Fibroblast of upper back skin (primary cell): ENCODE measurements around the gene WWOX.
A peak's percentile ranks its signal among the peaks of the same experiment; 100 is the strongest.

Experiments used
- DNase-seq: peaks from one replicate; pipeline ENCODE4 v3.0.0-alpha.2; 2013

The WWOX gene

GRCh38 chr16:78483124-78483992, 383.9 kb downstream of the WWOX start:
- DNase-seq: no peak

DNA sequence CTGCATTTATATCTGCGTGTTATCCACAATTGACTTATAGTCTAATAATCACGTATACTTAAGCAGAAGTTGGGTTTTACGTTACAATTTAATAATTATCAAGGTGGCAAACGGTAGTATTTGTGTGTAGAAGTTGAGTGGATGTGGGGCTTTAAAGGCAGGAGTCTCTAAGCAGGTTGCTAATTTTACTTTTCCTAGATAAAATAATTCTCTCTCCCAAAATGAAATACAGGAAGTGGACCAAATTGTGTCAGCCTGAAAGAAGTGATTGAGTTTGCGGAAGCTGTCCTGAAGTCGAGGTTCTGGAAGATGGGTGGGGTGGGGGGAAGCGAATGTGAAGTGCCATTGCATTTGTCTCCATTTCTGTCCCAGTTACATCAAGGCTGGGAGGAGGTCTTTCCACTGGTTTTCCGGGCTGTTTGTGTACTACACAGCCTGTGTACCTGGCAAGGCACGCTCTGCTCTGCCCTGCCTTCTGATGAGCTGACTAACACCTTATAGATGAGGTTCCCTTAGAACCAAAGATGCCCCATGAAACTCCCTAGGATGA, 385.1 kb downstream of the WWOX start:
- no peak for DNase-seq

DNA sequence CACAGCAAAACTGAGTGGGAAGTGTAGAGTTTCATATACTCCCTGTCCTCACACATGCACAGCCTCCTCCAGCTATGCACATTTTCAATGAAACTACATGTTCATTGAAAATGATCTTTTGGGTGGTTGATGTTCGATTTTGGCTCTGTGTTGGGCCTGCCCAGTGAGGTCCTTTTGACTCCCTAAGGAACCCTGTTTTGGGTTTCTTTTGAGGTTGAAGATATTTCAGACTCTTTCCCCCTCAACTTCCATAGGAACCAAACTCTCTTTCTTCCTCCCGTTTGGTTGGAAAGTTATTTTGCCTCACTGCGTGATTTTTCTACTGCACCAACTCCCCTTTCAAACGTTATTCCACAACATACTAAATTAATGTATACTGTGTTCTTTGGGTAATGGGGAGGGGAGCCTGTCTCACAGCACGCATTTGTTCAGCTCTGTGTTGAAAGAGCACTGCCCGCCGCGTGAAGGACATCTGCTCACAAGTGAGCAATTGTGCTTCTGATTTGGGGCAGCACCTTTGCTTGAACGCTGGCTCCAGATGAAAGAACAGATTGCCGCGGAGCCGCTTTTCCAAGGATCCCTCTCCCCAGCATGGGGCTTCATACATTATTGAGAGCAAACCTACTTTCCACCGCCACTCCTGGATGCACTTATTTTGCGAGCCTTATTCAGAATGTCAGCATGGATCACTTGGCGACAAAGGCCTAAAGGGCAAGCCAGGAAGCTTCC, 385.9 kb downstream of the WWOX start:
- no peak for DNase-seq

- DNase-seq: no peak
Observed at GRCh38 chr16:78485917-78486257, 386.4 kb downstream of the WWOX start.

- DNase-seq: no peak
Observed at GRCh38 chr16:78487471-78487870, 388.0 kb downstream of the WWOX start.

- DNase-seq: no peak
Observed at GRCh38 chr16:78489072-78489471, 389.6 kb downstream of the WWOX start.

GRCh38 chr16:78489631-78490030, 390.2 kb downstream of the WWOX start:
- no peak for DNase-seq

DNA sequence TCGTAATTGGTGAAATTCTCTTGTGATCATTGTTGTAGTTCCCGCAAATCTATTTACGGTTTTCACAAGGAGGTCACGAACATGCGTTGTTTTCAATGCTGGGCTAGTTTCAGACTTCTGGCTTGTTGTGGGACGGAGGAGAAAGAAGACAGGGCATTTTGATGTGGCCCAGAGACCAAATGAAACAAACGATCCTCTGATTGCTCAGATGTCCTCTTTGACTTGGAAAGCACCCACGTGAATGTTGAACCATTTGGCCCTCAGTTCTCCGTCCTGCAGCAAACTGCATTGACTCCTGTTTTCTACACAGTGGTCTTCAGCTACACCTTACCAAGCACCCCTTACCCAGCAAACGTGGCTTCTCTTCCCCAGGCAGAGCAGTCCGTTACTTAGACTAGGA, 391.0 kb downstream of the WWOX start:
- DNase-seq: no peak

DNA sequence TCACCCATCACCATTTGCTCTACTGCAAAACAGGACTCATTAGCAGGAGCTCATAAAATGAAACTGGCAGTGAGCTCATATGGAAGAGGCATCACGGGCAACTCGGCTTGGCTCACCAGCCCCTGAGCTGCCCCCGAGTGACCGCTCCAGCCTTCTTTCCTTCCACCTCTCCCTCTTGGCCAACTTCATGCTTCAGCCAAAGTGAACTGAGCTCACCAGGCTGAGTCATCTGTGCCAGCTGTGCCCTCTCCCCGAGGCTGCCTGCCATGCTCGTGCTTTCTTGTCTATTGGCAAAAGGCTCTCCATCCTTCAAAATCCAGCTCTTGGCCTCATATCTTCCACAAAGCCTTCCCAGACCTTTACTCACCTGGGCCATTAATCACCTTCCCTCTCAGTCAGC, 391.4 kb downstream of the WWOX start:
- no peak for DNase-seq

- no peak for DNase-seq
Observed at GRCh38 chr16:78493573-78493972, 394.1 kb downstream of the WWOX start.

DNA sequence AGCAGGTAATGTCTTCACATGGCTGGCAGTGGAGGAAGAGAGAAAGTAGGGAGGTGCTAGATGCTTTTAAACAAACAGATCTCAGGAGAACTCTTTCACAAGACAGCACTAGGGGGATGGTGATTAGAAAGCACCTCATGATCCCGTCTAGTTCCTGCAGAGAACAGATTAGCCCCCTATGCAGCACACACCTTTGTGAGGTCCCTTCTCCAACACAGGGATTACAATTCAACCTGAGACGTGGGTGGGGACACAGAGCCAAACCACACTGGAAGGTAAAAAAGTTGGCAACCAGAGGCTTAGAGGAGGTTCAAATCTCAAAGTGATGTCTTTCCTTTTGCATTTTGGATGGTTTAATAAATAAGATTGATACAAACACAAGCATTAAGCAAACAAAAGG, 394.7 kb downstream of the WWOX start:
- DNase-seq: no peak

- no peak for DNase-seq
Observed at GRCh38 chr16:78494674-78495073, 395.2 kb downstream of the WWOX start.

GRCh38 chr16:78496189-78496588, 396.7 kb downstream of the WWOX start:
- no peak for DNase-seq

GRCh38 chr16:78499399-78499798, 399.9 kb downstream of the WWOX start:
- DNase-seq: no peak

DNA sequence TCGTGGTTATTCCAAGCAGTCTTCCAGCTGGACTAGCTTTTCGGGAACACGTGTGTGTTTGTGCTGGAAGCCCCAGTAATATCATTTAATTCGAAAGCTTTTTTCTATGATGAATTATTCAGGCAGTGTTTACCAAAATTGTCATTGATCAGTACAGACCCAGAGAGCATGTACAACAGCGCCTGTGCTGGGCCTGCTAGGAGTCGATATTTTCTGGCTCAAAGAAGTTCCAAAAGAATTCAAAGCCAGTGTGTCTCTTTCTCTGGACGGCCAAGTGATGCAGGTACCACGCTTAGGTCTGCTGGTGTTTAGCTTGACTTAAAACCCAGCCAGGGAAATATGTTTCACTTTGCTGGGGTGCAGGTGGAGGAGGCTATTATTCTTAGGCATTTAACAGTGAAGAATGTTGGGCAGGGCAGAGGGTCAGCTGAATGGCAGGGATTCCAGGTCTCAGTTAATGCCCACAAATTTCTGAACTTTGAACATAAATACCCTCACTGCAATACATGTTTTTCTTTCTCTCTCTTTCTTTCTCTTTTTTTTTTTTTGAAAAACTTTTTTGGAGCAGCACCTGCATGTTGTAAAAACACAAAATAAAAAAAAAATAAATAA, 401.3 kb downstream of the WWOX start:
- DNase-seq: no peak

- DNase-seq: no peak
Observed at GRCh38 chr16:78501744-78502143, 402.3 kb downstream of the WWOX start.

DNA sequence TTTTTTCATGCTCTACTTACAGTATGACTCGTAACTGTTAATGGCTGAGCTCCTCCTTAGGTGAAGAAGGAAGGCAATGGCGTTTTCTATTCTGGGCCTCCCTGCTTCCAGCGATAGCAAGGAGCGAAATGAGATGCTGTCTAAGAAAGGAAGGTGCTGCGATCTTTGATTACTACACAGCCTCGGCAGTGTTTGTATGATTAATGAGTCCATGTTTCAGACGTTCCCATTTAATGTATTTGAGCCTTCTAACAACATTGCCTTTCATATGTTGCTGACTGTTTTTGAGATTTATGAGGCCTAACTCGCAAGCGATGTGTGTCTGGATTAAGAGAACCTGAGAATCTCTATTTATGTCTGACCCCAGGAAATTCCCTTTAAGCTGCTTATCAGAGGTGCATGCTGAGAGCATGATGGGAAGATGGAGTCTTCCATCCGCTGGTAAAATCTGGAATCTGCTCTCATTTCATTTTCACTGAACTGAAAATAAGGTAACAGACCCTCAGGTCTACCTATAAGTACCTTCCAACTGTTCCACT, 403.4 kb downstream of the WWOX start:
- no peak for DNase-seq

DNA sequence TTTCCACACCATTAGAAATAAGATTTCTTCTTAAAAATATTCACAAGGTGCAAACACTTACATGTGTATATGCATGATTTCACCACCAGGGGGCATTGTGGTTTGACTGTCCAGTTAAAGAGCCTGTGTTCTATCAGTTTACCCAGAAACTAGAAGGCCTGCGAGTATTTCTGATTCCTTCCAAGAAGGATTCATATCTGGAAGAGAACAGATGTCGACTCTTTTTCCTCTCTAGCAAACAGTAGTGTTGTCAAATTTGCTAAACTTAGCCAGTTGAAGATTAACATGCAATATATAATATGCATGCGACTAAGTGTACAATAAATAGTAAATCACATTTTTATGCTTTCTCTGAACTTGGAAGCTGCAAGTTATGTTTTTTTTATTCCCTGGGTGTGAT, 404.1 kb downstream of the WWOX start:
- peak; percentile 46 for DNase-seq

- peak; percentile 2 for DNase-seq
Observed at GRCh38 chr16:78504401-78504851, 405.0 kb downstream of the WWOX start.

DNA sequence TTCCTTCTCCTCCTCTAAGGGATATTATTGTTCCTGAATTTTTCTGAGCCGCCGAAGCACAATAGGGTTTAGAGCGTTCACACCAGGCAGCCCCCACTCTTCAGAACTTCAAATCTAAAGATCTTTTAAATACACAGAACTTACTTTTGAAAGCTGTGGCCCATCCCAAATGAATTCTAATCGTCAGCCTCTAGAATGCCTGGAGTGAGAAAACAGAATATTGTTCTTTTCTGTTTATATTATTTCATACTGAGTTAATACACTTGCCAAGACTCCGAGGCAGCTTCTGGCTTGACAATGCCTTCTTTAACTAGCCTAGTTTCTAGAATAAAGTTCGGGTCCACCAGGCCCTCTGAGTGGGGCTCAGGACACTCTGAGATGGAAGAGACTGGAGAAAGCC, 405.6 kb downstream of the WWOX start:
- DNase-seq: no peak

GRCh38 chr16:78505544-78506366, 406.3 kb downstream of the WWOX start:
- peak; percentile 42 for DNase-seq
